Mucosa of descending colon (tissue), 3 donors: ENCODE measurements around the gene SPEG. TPM values are rescaled to one million over a fixed set of nuclear protein-coding genes. Genes with fewer than 3 reads are reported as not detected.
"Not testable (repeated sequence)": the region's sequence is repeated elsewhere in the genome, so short reads cannot be mapped to it uniquely, and the experiment has no call there.

Source experiments
- ATAC-seq: fragments of 200-7000 bp; cut with Tn5 transposase; one replicate; pipeline ENCODE4 v1.9.1; 2020; ENCODE audit warnings: mild to moderate bottlenecking, moderate library complexity
- DNase-seq, 3 donors: peaks; one replicate each; pipeline ENCODE4 v3.0.0-alpha.2; 2020
- H3K36me3 ChIP-seq: fragments of 200-600 bp; one replicate; pipeline ENCODE4 v1.8.0; 2021; ENCODE audit warnings: low read depth, mild to moderate bottlenecking
- H3K4me1 ChIP-seq: fragments of 200-600 bp; one replicate; pipeline ENCODE4 v1.8.0; 2021; ENCODE audit warnings: low read depth, mild to moderate bottlenecking
- H3K4me3 ChIP-seq: fragments of 200-600 bp; one replicate; pipeline ENCODE4 v1.8.0; 2021; ENCODE audit warnings: mild to moderate bottlenecking
- H3K9me3 ChIP-seq: fragments of 200-600 bp; one replicate; pipeline ENCODE4 v1.8.0; 2021; ENCODE audit warnings: mild to moderate bottlenecking
- CTCF ChIP-seq: fragments of 200-600 bp; IDR thresholded peaks from one replicate; pipeline ENCODE4 v1.8.0; 2022; ENCODE audit warnings: antibody characterized with exemption, mild to moderate bottlenecking
- intact Hi-C, 2 donors: fragments of 100-400 bp; cut with DNase I in 1 of 2; cut with micrococcal nuclease in 1 of 2; formaldehyde crosslinking; loops; one replicate each; pipeline versions ENCODE4 v1.11.0 to v1.11.1; 2022; cut with DNase I, micrococcal nuclease
- total RNA-seq, 3 donors: library from RNA; stranded (reverse); fragmentation: NEBNext Ultra II Directional in 2 of 3; extraction: Animal tissue kit (Norgen Biotek cat#: 25700) in 2 of 3; gene quantifications; one replicate each; pipeline versions ENCODE4 v1.2.1 to v1.2.4, GENCODE V29; 2021 to 2023
- donor health status: DM: no; HTN: no; CAD: no; lungs with moderate emphysema.
- donor health status: DM: no; HTN: no; CAD: no.
- donor health status: DM: no; HTN: yes; CAD: no.

The SPEG gene
- total RNA-seq, 3 donors from 2014 or later: 7.9 to 242 (median 22.2) TPM

GRCh38 chr2:219387306-219388120 is 47.1 kb upstream of the SPEG start, which contains the start of gene DNPEP:
TSS of gene DNPEP (minus strand) at chr2:219387912. CDS start at chr2:219387794, 118 bp downstream.
- peaks cover 15% of the 10 kb centered on the region for H3K4me1 ChIP-seq
- H3K9me3 ChIP-seq: no peaks in the 10 kb centered on the region
- H3K36me3 ChIP-seq: peaks cover 8% of the 10 kb centered on the region
- H3K4me3 ChIP-seq: peak within 1 kb of the TSS; percentile 67
- TF ChIP-seq CTCF: no peak
- intact Hi-C loops: no loop called here
- ATAC-seq (peak; percentile 81), DNase-seq (peak; percentile 94 to 98 (median 95))

GRCh38 chr2:219388121-219388906 is 46.3 kb upstream of the SPEG start:
- DNase-seq (peak; percentile 98 to 99 (median 99)), ATAC-seq (peak; percentile 84)
- Histone ChIP-seq H3K36me3 (peaks cover 8% of the 10 kb centered on the region), H3K9me3 (no peaks in the 10 kb centered on the region), H3K4me1 (peaks cover 15% of the 10 kb centered on the region), H3K4me3 (no peak overlapping the region)
- intact Hi-C loops: no loop called here
- TF ChIP-seq CTCF: peak; percentile 67

- peaks cover 15% of the 10 kb centered on the region for H3K4me1 ChIP-seq
- peaks cover 8% of the 10 kb centered on the region for H3K36me3 ChIP-seq
- no peak for DNase-seq
- ATAC-seq: no peak
- intact Hi-C loops: no loop called here
- no peak for TF ChIP-seq CTCF
- H3K9me3 ChIP-seq: no peaks in the 10 kb centered on the region
- no peak overlapping the region for H3K4me3 ChIP-seq
Measured at GRCh38 chr2:219388907-219389156, 45.8 kb upstream of the SPEG start.

GRCh38 chr2:219392754-219393153 is 41.9 kb upstream of the SPEG start:
- ATAC-seq (no peak), DNase-seq (no peak)
- Histone ChIP-seq H3K4me3 (no peak overlapping the region), H3K9me3 (no peaks in the 10 kb centered on the region), H3K4me1 (peaks cover 7% of the 10 kb centered on the region), H3K36me3 (peaks cover 3% of the 10 kb centered on the region)
- TF ChIP-seq CTCF: no peak
- intact Hi-C loops: no loop called here

- H3K4me1 ChIP-seq: peaks cover 14% of the 10 kb centered on the region
- H3K4me3 ChIP-seq, DNase-seq, ATAC-seq, H3K9me3 ChIP-seq, H3K36me3 ChIP-seq, intact Hi-C loops: not testable (repeated sequence)
Measured at GRCh38 chr2:219395056-219395455, 39.6 kb upstream of the SPEG start.

GRCh38 chr2:219395609-219396008 is 39.0 kb upstream of the SPEG start:
- no peaks in the 10 kb centered on the region for H3K36me3 ChIP-seq
- H3K9me3 ChIP-seq: no peaks in the 10 kb centered on the region
- ATAC-seq (no peak), DNase-seq (no peak)
- no peak for TF ChIP-seq CTCF
- peaks cover 14% of the 10 kb centered on the region for H3K4me1 ChIP-seq
- H3K4me3 ChIP-seq: no peak overlapping the region
- intact Hi-C loops: no loop called here
